Raji (cell line): ENCODE data around the gene TM9SF3.

Experiments used
- POLR2A ChIP-seq: IDR thresholded peaks from 2 replicates; pipeline ENCODE4 v1.6.1; 2011; ENCODE audit warnings: low read depth, low read length, control low read depth; ENCODE audit not compliant: insufficient read depth

TM9SF3 gene

GRCh38 chr10:96513305-96513697 lies 73.5 kb downstream of the TM9SF3 start:
- TF ChIP-seq POLR2A: no peak

GRCh38 chr10:96512524-96513304 lies 74.1 kb downstream of the TM9SF3 start:
- no peak for TF ChIP-seq POLR2A

GRCh38 chr10:96511044-96511945 lies 75.5 kb downstream of the TM9SF3 start:
- no peak for TF ChIP-seq POLR2A

GRCh38 chr10:96509017-96509641 lies 77.7 kb downstream of the TM9SF3 start:
- TF ChIP-seq POLR2A: no peak

GRCh38 chr10:96507044-96507443 lies 79.8 kb downstream of the TM9SF3 start:
- TF ChIP-seq POLR2A: no peak

- TF ChIP-seq POLR2A: no peak
Observed at GRCh38 chr10:96505150-96506136, 81.4 kb downstream of the TM9SF3 start.

- TF ChIP-seq POLR2A: no peak
Observed at GRCh38 chr10:96502561-96503282, 84.1 kb downstream of the TM9SF3 start.

- no peak for TF ChIP-seq POLR2A
Observed at GRCh38 chr10:96501985-96502384, 84.8 kb downstream of the TM9SF3 start.

- no peak for TF ChIP-seq POLR2A
Observed at GRCh38 chr10:96500519-96500918, 86.3 kb downstream of the TM9SF3 start.

GRCh38 chr10:96500050-96500449 lies 86.8 kb downstream of the TM9SF3 start:
- no peak for TF ChIP-seq POLR2A

GRCh38 chr10:96497391-96497790 lies 89.4 kb downstream of the TM9SF3 start:
- TF ChIP-seq POLR2A: no peak

GRCh38 chr10:96496281-96496925 lies 90.4 kb downstream of the TM9SF3 start:
- TF ChIP-seq POLR2A: no peak

- no peak for TF ChIP-seq POLR2A
Observed at GRCh38 chr10:96495544-96495943, 91.3 kb downstream of the TM9SF3 start.
